Activated CD4-positive, CD25-positive, alpha-beta regulatory T cell treated with anti-CD3 and anti-CD28 coated beads, Interleukin-2, amount 50 U/mL, for 72 hours (primary cell): ENCODE data around the gene ADAMTS15.

Experiments
- DNase-seq: peaks from one replicate; pipeline ENCODE4 v3.0.0; 2021

Gene ADAMTS15, protein sequence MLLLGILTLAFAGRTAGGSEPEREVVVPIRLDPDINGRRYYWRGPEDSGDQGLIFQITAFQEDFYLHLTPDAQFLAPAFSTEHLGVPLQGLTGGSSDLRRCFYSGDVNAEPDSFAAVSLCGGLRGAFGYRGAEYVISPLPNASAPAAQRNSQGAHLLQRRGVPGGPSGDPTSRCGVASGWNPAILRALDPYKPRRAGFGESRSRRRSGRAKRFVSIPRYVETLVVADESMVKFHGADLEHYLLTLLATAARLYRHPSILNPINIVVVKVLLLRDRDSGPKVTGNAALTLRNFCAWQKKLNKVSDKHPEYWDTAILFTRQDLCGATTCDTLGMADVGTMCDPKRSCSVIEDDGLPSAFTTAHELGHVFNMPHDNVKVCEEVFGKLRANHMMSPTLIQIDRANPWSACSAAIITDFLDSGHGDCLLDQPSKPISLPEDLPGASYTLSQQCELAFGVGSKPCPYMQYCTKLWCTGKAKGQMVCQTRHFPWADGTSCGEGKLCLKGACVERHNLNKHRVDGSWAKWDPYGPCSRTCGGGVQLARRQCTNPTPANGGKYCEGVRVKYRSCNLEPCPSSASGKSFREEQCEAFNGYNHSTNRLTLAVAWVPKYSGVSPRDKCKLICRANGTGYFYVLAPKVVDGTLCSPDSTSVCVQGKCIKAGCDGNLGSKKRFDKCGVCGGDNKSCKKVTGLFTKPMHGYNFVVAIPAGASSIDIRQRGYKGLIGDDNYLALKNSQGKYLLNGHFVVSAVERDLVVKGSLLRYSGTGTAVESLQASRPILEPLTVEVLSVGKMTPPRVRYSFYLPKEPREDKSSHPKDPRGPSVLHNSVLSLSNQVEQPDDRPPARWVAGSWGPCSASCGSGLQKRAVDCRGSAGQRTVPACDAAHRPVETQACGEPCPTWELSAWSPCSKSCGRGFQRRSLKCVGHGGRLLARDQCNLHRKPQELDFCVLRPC

GRCh38 chr11:130448416-130449309, at the start of gene ADAMTS15:
Gene ADAMTS15, plus strand, starts transcription at chr11:130448645. Its CDS starts 329 bp downstream, at chr11:130448974.
- no peak for DNase-seq

DNA sequence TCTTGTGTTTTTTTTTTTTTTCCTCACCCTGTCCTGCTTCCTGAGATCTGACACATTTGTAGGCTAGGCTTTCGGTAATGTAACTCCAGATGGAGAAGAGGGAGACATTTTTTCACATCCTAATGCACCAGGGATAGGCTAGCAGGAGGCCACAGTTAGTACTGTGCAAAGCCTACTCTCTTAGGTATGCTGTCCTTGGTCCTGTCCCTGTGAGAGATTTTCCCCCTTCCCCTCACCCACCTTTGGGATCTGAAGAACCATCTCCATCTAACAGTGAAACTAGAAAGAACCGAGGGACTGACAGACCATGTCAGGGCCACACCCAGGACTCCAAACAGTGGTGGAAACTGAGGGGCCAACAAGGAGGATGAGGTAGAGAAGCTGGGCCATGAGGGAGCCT, 49.2 kb upstream of the ADAMTS15 start:
- DNase-seq, result no peak

GRCh38 chr11:130400781-130401483, 47.5 kb upstream of the ADAMTS15 start:
- no peak for DNase-seq

GRCh38 chr11:130402570-130402969, 45.9 kb upstream of the ADAMTS15 start:
- no peak for DNase-seq

DNA sequence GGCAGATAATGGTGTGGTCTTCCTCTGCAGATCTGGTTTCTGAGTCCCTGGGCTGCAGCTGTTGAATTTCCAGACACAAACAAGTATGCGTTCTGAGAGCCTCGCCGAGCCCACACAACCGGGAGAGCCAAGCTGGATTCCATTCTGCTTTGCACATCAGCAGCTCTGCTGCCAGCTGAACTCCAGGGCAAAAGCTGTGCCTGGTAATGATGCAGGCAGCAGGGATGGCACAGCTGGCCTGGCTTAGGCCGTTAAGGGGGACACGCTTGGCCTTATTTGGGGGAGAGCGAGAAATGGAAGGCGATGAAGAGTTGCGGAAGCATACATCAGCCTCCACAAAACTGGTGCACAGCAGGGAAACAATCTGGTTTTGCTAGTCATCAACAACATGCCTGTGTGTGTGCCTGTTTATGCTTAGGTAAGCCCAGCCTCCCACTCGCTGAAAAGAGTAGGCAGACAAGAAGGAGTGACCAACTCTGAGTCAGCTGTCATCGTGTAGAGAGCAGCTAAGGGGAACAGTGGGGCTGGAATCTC, 45.1 kb upstream of the ADAMTS15 start:
- DNase-seq, result no peak

- no peak for DNase-seq
These were observed 44.5 kb upstream of the ADAMTS15 start for GRCh38 chr11:130403967-130404366.

DNA sequence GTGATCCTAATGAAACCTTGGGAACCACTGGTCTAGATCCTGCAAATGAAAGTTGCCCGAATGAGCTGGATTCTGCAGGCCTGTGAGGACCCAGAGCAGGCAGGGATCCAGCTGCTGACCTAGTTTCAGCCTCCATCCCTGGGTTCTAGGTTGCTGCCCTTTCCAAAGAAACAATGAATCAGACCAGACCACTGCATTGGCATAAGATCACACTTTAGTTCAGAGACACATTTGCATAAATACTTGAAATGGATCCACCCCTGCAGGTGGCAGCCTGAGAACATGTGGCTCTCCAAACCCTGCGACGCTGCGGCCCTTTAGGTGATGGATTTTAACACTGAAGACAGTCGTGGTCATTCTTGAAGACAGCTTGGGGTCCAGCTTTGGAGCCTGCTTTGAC, 43.7 kb upstream of the ADAMTS15 start:
- DNase-seq, result no peak

DNA sequence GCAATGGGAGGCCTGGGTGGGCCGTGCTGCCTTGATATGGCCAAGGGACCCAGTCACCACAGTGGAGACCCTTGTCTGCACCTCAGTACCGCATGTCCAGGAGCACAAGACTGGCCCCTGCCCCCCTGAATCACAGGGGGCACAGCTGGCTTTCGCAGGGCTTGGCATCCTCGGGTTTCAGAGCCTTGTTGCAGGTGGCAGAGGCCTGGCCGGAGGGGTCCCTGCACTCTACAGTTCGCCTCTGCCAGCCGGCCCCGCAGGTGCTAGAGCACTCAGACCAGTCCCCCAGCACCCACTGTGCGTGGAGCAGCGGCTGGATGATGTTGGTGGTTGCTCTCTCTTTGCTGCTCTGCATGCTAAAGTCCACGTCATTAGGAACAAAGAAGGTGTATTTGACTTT, 43.0 kb upstream of the ADAMTS15 start:
- no peak for DNase-seq

- DNase-seq, result no peak
These were observed 40.5 kb upstream of the ADAMTS15 start for GRCh38 chr11:130407978-130408377.

DNA sequence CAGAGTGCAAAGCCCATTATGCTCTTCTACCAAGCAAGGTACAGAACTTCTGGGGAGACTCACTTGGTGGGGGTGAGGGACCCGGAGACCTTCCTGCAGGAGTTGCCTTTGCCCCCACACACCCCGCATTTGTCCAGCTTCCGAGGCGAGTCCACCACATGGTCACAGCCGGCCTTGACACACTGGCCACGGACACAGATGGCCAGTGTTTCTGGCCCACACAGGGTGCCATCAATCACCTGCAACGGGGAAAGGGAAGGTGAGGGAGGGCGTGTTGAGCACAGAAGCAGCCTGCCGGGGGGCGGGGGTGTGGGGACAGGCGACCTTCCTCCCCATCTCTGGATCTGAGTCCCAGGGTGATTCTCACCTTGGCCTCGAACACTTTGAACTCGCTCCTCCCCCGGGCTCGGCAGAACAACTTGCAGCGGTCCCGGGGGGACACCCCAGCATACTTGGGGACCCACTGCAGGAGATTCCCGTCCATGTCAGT, 40.0 kb upstream of the ADAMTS15 start:
- no peak for DNase-seq

DNA sequence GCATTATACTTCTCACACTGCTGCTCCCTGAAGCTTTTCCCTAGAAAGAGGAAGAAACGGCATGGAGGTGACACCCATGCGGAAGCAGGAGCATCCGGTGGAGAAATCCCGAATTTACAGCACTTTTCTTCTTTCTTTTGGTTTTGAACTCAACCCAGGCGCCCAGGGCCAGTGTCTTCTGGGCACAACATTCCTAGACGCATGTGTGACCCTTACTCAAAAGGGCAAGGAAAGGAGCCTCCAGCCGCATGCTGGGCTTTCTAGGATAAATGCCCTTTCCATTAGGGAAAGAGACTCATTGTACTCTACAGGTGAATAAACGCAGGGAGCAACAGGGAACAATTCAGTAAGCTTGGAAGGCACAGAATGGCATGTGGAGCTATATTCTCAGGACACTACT, 39.5 kb upstream of the ADAMTS15 start:
- DNase-seq, result no peak

- DNase-seq, result no peak
These were observed 38.7 kb upstream of the ADAMTS15 start for GRCh38 chr11:130409594-130410388.

DNA sequence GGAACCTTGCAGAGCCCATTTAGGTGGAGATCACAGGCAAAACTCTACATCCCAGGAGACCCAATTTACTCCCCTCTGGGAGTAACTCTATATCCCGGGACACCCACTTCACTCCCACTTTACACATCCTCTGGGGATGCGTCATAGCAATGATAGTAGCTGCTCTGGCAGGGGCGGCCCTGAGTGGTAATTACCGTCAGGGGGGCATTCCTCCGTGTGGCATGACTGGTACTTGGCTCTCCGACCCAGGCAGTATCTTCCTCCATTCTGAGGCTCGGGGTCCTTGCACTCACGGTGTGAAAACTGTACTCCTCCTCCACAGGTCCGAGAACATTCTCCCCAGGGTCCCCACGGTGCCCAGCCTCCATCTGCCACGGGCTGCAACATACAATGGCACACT, 37.2 kb upstream of the ADAMTS15 start:
- DNase-seq, result no peak

GRCh38 chr11:130413405-130414106, 34.9 kb upstream of the ADAMTS15 start:
- no peak for DNase-seq

DNA sequence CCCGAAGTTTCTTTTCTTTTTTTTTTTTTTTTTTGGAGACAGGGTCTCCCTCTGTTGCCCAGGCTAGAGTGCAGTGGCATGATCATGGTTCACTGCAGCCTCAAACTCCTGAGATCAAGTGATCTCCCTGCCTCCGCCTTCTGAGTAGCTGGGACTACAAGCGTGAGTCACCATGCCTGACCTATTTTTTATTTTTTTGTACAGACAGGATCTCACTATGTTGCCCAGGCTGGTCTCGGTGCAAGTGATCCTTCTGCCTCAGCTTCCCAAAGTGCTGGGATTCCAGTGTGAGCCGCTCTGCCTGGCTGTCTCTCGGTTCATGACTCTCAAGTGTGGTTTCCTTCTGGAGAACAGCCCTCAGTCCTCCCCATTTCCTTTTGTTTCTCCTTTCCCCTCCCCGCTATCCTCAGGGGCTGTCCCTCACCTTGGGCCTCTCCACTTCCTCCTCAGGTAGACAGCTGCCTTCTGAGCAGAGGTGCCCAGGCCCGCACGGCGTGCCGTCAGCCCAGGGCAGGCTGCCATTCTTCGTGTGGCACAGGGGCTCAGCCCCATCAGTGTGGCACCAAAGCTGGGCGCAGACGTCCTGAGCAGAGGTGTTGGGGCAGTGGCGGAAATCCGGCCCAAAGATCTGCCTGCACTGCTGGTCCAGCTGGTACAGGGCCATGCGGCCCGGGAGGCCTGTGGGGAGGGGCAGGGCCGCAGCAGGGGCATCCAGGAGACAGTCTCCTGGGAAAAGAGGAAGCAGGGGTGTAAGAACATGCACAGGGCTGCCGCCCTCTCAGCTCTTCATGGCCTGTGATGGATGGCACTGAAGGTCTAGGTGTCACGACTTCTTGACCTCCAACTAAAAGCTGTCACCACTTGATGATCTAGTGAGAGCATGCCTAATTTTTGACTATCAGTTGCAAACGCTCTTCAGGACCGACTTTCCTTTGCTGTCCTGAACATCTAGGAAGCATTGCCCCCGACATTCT, 34.1 kb upstream of the ADAMTS15 start:
- no peak for DNase-seq

GRCh38 chr11:130415731-130416529, 32.5 kb upstream of the ADAMTS15 start:
- DNase-seq, result no peak

DNA sequence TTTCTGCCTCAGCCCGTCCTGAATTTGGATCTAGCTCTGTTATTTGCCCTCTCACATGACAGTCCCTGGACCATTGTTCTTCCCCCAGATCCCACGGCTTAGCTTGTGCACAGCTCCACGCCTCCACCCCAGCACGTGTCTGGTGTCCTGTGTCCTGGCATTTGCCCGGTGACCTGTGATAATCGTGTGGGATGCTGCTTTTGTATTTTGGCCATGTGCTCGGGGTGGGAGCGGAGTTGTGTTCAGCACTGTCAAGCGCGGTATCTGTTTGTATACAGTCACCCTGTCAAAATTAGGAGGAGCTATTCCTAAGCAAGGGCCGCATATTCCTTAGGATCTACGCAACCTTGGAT, 31.9 kb upstream of the ADAMTS15 start:
- no peak for DNase-seq

DNA sequence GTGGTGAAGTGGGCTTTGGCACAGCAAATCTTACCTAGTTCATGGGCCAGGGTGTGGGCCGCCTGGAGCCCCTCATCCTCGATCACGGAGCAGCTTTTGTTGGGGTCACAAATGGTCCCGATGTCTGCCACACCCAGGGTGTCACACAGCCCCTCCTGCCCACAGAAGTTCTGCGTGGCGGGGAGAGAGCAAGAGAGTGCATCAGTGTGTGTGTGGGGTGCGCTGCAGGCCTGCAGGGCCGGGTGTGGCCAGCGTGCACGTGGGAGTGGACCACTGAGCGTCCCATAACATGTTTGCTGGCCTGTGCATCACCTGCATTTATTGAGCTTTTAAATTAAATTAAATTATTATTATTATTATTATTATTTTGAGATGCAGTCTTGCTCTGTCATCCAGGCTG, 31.5 kb upstream of the ADAMTS15 start:
- no peak for DNase-seq
